ENCODE measurements around the gene FMN1.

The FMN1 gene

GRCh38 chr15:33194704-33195670, at the start of gene FMN1:
TSS of gene FMN1 (minus strand) at chr15:33194714. CDS start at chr15:33154914, 39,800 bp downstream.
- DNase-seq: peak; percentile 52

GRCh38 chr15:33243869-33244268, 49.4 kb upstream of the FMN1 start:
- no peak for DNase-seq

GRCh38 chr15:33243393-33243792, 48.9 kb upstream of the FMN1 start:
- no peak for DNase-seq

GRCh38 chr15:33242669-33243191, 48.2 kb upstream of the FMN1 start:
- no peak for DNase-seq

- no peak for DNase-seq
These were observed 47.7 kb upstream of the FMN1 start for GRCh38 chr15:33242165-33242564.

- no peak for DNase-seq
These were observed 42.5 kb upstream of the FMN1 start for GRCh38 chr15:33236841-33237509.

- peak; percentile 23 for DNase-seq
These were observed 39.5 kb upstream of the FMN1 start for GRCh38 chr15:33234020-33234461.

GRCh38 chr15:33226559-33227181, 32.2 kb upstream of the FMN1 start:
- DNase-seq: peak; percentile 35

- DNase-seq: no peak
These were observed 23.6 kb upstream of the FMN1 start for GRCh38 chr15:33218071-33218491.

GRCh38 chr15:33215941-33216872, 21.7 kb upstream of the FMN1 start:
- no peak for DNase-seq

GRCh38 chr15:33211176-33211808, 16.8 kb upstream of the FMN1 start:
- peak; percentile 2 for DNase-seq

- DNase-seq: no peak
These were observed 15.3 kb upstream of the FMN1 start for GRCh38 chr15:33209575-33210481.

GRCh38 chr15:33207646-33208045, 13.1 kb upstream of the FMN1 start:
- no peak for DNase-seq

- DNase-seq: no peak
These were observed 11.9 kb upstream of the FMN1 start for GRCh38 chr15:33206366-33206765.

GRCh38 chr15:33204926-33205325, 10.4 kb upstream of the FMN1 start:
- no peak for DNase-seq

GRCh38 chr15:33204087-33204486, 9.6 kb upstream of the FMN1 start:
- no peak for DNase-seq

GRCh38 chr15:33201491-33202231, 7.1 kb upstream of the FMN1 start:
- DNase-seq: no peak

GRCh38 chr15:33200903-33201302, 6.4 kb upstream of the FMN1 start:
- DNase-seq: no peak

- no peak for DNase-seq
These were observed 5.9 kb upstream of the FMN1 start for GRCh38 chr15:33200444-33200843.

- no peak for DNase-seq
These were observed 4.0 kb upstream of the FMN1 start for GRCh38 chr15:33198541-33198940.
